ENCODE data around the gene MRFAP1L1.

Gene MRFAP1L1

DNA sequence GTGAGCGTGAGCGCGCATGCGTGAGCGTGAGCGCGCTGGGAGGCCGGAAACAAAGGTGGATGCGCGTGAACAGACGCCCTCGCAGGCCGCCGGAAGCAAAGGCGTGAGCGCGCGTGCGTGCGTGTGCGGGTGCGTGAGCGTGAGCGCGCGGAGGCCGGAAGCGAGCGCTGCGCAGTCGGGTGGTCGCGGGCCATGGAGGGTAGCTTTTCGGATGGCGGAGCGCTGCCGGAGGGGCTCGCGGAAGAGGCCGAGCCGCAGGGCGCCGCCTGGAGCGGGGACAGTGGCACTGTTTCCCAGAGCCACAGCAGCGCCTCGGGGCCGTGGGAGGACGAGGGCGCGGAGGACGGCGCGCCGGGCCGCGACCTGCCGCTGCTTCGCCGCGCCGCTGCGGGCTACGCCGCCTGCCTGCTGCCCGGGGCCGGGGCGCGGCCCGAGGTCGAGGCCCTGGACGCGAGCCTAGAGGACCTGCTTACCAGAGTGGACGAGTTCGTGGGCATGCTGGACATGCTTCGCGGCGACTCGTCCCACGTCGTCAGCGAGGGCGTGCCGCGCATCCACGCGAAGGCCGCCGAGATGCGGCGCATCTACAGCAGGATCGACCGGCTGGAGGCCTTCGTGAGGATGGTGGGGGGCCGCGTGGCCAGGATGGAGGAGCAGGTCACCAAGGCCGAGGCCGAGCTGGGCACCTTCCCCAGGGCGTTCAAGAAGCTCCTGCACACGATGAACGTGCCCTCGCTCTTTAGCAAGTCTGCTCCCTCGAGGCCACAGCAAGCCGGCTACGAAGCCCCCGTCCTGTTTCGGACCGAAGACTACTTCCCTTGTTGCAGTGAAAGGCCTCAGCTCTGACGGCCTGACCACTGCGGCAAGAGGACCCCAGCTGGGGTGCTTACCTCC, 6.6 kb upstream of the MRFAP1L1 start, which contains the start of gene BLOC1S4:
Gene BLOC1S4 (plus strand): TSS at position 157 of the 894 bp plus-strand sequence. CDS start 36 bp downstream, at position 193.
- DNase-seq (ENCODE audit: low read depth, low spot score): peak; percentile 56

- no peak for DNase-seq (ENCODE audit: low read depth, low spot score)
These were observed 6.0 kb upstream of the MRFAP1L1 start for GRCh38 chr4:6715704-6716017.

DNA sequence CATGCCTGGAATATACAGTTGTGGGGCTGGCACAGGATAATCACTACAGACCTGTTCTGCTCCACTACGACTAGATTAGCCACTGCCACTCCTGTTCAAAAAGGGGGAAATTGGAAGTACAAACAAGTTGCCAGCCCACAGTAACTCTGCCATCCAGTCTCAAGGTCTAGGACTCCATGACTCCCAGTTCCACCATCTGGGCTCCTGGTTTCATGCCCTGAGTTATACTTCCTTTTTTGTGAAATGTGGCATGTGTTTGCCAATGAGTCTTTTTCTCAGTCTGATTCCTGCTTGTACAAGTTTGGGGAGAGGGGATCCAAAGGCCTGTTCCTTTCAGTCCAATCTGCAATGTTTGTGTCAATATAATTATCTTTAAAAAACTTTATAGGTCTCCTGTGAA, 5.3 kb upstream of the MRFAP1L1 start:
- DNase-seq (ENCODE audit: low read depth, low spot score): no peak

DNA sequence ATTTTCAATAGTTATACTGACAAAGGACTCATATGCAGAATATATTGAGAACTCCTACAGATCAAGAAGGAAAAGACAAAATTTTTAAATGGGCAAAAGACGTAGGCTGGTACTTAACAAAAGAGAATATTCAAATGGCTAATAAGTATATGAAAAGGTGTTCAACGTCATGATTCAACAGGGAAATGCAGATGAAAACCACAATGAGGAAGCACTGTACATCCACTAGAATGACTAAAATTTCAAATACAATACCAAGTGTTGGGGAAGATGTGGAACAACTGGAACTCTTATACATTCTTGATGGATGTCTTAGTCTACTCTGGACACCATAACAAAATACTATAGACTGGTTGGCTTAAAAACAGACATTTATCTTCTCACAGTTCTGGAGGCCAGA, 1.3 kb upstream of the MRFAP1L1 start:
- no peak for DNase-seq (ENCODE audit: low read depth, low spot score)

- no peak for DNase-seq (ENCODE audit: low read depth, low spot score)
These were observed 617 bp upstream of the MRFAP1L1 start for GRCh38 chr4:6710282-6710681.

GRCh38 chr4:6706173-6706572, 3.5 kb downstream of the MRFAP1L1 start:
- DNase-seq (ENCODE audit: low read depth, low spot score): no peak

DNA sequence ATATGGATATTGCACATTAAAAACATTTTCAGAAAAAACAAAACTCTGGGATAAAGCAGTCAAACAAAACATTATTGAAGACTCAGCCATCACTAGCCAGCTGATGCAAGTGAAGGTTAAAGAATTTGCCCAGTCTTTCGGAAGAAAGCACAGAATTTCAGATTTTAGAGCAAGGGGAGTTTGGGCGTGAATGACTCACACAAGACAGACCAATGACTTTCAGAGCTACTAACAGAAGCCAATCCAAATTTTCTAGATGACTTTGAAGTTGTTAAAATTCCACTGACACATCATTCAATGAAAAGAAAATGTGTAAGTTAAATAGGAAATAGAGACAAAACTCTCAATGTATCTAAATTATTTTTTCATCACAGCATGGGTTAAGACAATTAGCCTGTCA, 4.0 kb downstream of the MRFAP1L1 start:
- DNase-seq (ENCODE audit: low read depth, low spot score): no peak

GRCh38 chr4:6703786-6704185, 5.9 kb downstream of the MRFAP1L1 start:
- DNase-seq (ENCODE audit: low read depth, low spot score): no peak

- DNase-seq (ENCODE audit: low read depth, low spot score): no peak
These were observed 6.9 kb downstream of the MRFAP1L1 start for GRCh38 chr4:6702761-6703160.

- no peak for DNase-seq (ENCODE audit: low read depth, low spot score)
These were observed 8.3 kb downstream of the MRFAP1L1 start for GRCh38 chr4:6701371-6701770.

- DNase-seq (ENCODE audit: low read depth, low spot score): no peak
These were observed 9.8 kb downstream of the MRFAP1L1 start for GRCh38 chr4:6699903-6700302.

GRCh38 chr4:6699388-6699787, 10.3 kb downstream of the MRFAP1L1 start:
- no peak for DNase-seq (ENCODE audit: low read depth, low spot score)

GRCh38 chr4:6697131-6697530, 12.5 kb downstream of the MRFAP1L1 start:
- no peak for DNase-seq (ENCODE audit: low read depth, low spot score)

GRCh38 chr4:6696611-6697010, 13.1 kb downstream of the MRFAP1L1 start:
- no peak for DNase-seq (ENCODE audit: low read depth, low spot score)

DNA sequence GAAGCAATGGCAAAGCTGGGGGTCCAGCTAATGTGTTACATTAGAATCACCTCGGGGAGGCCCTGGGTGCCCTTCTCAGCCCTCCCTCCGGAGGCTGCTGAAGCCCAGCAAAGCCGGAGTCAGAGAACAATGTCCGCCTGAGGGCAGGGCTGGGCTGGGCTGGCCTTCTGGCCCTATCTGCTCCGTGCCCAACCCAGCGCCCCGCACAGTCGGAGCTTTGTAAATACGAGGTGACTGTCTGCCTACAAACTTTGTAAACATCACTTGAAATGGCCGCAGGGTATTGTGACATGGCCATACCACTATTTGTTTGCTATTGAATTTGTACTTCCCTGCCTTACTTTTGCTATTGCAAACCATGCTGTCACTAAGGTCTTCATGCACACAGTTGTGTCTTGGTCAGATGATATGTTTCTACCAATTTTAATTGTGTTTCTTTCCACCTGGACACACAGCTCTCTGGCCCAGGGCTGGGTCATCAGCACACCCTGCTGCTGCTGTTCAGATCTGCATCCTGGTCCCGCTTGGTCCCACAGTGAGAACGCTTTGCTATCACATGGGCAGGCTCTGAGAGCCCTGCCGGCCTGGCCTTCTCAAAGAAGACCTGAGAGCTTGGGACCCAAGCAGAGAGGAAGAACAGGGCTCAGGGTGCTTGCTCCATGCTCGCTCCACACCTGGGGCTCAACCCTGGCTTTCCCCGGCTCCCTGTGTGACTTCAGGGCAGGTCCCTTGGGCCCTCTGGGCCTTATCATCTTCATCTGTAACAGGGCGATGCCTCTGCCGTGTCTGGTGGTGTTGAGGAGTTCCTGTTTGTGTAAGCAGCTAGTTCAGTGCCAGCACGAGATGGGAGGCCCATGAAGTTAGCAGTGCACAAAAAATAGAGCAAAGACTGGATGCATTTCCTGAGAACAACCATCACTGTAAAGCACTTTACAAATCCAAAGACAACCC, 13.7 kb downstream of the MRFAP1L1 start:
- no peak for DNase-seq (ENCODE audit: low read depth, low spot score)

GRCh38 chr4:6694177-6694901, 15.3 kb downstream of the MRFAP1L1 start:
- no peak for DNase-seq (ENCODE audit: low read depth, low spot score)

DNA sequence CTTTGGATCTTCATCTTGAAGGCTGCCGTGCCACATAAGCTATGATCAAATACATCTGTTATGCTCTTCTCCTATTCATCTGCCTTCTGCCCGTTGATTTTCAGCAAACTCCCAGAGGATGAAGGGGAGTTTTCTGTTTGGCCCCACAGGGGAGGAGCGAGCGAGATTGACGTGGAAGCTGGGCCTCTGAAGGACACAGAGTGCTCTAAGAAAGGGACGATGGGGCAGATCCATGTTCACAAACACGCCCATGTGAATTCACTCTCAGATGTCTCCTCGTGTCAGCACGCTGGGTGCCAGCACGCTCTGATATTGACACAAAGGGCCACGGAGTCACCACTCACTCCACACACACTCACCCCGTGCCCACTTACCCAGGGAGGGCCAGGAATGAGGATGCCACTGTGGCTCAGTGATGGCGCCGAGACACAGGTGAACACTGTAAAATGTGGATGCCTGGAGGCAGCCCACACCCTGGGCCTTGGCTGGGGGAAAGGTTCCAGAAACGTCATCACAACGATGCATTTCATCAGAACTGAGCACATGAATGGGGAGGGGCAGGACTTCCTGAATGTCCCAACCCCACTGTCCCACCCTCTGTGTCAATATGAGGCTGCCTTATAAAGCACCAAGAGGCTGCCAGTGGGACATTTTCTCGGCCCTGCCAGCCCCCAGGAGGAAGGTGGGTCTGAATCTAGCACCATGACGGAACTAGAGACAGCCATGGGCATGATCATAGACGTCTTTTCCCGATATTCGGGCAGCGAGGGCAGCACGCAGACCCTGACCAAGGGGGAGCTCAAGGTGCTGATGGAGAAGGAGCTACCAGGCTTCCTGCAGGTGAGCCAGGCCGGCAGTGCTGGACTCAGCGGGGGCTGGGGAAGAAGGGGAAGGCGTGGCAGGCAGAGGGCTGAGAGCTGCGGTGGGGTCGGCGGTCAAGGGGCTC, 16.2 kb downstream of the MRFAP1L1 start, which contains the start of gene S100P:
Gene S100P (plus strand): TSS at position 648 of the 946 bp plus-strand sequence. CDS start 55 bp downstream, at position 703.
- DNase-seq (ENCODE audit: low read depth, low spot score): no peak

GRCh38 chr4:6692806-6693205, 16.9 kb downstream of the MRFAP1L1 start:
- no peak for DNase-seq (ENCODE audit: low read depth, low spot score)

DNA sequence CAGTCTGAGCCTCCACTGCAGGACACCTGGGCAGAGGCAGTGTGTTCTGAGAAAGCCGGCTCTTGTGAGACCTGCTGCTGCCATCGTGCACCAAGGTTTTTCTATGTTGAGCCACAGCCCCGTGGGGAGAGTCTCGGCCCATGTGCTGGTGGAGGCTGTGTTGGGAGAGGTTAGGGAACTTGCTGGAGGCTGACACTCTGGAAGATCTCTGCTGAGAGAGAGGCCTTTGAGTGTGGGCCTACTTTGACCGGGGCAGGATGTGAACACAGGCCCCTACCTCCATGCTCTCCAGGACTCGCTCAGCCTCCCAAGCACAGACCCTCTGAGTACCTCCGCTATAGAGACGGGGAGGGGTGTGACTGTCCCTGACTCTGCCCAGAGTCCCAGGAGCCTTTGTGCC, 17.3 kb downstream of the MRFAP1L1 start:
- DNase-seq (ENCODE audit: low read depth, low spot score): no peak

GRCh38 chr4:6689506-6689960, 20.1 kb downstream of the MRFAP1L1 start:
- no peak for DNase-seq (ENCODE audit: low read depth, low spot score)

Measured in iPS DF 19.7 (cell line).